ENCODE results near the gene ITIH3.
"Not testable (repeated sequence)": the region's sequence is repeated elsewhere in the genome, so short reads cannot be mapped to it uniquely, and the experiment has no call there.

The ITIH3 gene, protein sequence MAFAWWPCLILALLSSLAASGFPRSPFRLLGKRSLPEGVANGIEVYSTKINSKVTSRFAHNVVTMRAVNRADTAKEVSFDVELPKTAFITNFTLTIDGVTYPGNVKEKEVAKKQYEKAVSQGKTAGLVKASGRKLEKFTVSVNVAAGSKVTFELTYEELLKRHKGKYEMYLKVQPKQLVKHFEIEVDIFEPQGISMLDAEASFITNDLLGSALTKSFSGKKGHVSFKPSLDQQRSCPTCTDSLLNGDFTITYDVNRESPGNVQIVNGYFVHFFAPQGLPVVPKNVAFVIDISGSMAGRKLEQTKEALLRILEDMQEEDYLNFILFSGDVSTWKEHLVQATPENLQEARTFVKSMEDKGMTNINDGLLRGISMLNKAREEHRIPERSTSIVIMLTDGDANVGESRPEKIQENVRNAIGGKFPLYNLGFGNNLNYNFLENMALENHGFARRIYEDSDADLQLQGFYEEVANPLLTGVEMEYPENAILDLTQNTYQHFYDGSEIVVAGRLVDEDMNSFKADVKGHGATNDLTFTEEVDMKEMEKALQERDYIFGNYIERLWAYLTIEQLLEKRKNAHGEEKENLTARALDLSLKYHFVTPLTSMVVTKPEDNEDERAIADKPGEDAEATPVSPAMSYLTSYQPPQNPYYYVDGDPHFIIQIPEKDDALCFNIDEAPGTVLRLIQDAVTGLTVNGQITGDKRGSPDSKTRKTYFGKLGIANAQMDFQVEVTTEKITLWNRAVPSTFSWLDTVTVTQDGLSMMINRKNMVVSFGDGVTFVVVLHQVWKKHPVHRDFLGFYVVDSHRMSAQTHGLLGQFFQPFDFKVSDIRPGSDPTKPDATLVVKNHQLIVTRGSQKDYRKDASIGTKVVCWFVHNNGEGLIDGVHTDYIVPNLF

DNA sequence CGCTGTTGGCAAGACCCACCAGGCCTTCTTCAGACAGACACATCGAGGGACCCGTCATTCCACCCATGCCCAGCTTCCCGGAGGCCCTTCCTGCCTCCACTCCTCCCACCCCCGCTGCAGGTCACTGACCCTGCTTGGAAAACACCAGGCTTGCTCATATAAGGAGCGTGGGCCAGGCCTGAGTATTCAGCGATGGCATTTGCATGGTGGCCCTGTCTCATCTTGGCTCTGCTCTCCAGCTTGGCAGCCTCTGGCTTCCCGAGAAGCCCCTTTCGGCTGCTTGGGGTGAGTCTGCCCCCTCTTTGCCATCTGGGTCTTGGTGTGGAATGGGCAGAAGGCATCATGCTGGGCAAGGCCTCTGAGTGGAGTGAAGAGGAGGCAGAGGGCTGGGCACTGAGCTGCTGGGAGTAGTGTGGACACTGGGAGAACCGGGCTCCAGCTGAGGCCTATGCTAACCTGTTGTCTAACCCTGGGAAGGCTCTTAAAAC lies at the start of gene ITIH3:
Gene ITIH3, plus strand, starts transcription at position 185 of the 488 bp plus-strand sequence. Its CDS starts 8 bp downstream, at position 193.
- DNase-seq: no peak

DNA sequence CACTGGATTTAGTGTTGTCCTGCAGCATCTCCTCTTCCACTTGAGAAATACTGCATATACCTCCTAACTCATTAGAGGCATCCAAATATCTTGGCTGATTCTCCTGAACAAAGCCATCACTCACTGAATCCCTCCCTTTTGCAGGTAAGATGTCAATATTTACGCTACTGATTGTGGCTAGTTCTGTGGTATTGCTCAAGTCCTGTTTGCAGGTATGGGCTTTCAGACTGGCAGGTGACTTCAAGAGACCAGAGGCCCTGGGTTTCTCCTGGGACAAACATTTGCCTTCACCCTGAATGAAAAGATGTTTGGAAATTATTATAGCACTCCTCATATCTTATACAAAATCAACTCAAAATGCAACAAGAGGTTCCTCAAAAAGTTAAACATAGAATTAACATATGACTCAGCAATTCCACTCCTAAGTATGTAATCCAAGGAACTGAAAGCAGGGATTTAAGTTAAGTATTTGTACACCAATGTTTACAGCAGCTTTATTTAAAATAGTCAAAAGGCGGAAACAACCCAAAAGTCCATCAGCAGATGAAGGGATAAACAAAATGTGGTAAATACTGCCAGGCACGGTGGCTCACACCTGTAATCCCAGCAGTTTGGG lies 42.4 kb upstream of the ITIH3 start:
- no peak for DNase-seq

DNA sequence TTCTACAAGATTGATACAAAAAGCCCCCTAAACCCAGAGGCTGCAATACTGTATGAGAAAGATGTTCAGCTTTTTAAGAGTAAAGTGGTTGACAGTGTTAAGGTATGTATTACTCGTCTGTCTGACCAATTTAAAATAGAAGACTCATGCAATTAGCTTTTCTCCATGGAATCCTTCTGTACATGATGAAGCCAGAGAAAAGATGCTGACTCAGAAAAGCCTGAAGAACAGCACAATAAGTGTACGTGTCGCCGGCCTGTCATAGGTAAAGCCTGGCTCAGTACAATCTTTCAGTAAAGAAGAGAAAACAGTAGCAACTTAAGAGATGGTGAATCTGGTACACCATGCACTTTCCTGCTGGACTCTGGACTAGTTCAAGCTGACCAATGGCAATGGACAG lies 40.2 kb upstream of the ITIH3 start:
- no peak for DNase-seq

GRCh38 chr3:52756141-52756540 lies 38.5 kb upstream of the ITIH3 start:
- no peak for DNase-seq

- DNase-seq: no peak
These were observed 31.1 kb upstream of the ITIH3 start for GRCh38 chr3:52763466-52763865.

- no peak for DNase-seq
These were observed 24.7 kb upstream of the ITIH3 start for GRCh38 chr3:52769786-52770455.

GRCh38 chr3:52770496-52771333 lies 23.9 kb upstream of the ITIH3 start, which contains the start of gene NEK4:
Gene NEK4 (minus strand): TSS chr3:52770940. CDS start chr3:52770746, 194 bp downstream.
- peak; percentile 88 for DNase-seq

GRCh38 chr3:52771334-52771681 lies 23.3 kb upstream of the ITIH3 start:
- no peak for DNase-seq

DNA sequence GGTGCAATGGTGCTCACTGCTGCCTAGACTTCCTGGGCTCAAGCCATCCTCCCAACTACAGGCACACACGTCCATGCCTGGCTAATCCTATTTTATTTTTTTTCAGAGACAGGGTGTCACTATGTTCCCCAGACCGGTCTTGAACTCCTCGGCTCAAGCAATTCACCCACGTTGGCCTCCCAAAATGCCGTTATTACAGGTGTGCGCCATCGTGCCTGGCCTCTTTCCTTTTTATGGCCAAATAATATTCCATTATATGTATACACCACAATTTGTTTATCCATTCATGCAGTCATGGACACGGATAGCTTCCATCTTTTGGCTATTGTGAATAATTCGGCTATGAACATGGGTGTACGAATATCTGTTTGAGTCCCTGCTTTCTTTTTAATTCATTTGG lies 22.9 kb upstream of the ITIH3 start:
- DNase-seq: no peak

DNA sequence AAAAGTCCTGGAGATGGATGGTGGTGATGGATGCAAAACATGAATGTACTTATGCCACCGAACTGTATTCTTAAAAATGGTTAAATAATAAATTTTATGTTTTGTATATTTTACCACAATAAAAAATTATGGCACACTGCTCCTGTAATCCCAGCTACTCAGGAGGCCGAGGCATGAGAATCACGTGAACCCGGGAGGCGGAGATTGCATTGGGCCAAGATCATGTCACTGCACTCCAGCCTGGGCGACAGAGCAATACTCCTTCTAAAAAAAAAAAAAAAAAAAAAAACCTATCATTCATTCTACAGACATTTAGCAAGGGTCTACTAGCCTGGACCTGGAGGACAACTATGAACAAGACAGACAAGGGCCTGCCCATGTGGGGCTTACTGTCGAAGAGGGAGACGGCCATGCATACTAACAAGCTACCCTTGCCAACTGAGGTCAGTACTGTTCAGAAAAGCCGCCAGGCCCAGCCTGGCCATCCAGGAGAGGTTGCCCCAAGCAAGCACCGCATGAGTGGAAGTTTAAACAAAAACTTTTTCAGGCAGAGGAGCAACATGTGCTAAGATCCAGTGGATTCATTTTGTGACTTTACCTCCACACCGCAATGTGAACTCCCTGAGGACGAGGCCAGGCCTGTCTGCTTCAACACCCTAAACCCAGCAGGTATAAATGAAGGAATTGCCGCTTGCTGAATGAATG lies 21.1 kb upstream of the ITIH3 start:
- DNase-seq: no peak

DNA sequence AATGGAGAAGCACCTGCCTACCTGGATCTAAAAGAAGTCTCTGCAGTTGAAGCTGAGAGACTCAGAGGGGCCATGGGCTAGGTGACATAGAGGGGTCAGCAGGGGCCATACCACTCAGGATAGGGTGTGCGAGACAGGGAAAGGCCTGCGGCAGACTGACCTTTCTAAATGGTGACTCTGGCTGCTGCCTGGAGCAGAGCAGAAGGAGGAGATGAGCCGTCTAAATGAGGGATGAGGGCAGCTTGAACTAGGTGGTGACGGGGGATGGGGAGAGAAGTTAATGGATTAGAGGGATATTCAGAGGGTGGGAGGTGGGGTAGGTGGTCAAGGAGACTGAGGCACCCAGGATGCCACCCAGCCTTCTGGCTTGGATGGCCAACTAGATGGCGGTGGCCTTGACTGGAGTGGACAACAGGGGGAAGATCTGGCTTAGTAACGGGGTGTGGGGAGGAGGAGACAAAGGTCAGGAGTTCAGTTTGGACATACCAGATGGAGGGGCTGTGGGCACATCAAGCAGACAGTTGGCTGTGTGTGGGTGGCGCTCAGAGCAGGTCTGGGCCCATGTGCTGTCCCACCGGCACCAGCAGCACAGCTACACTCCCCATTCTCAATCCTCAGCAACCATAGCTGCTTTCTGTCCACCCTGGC lies 20.4 kb upstream of the ITIH3 start:
- no peak for DNase-seq

DNA sequence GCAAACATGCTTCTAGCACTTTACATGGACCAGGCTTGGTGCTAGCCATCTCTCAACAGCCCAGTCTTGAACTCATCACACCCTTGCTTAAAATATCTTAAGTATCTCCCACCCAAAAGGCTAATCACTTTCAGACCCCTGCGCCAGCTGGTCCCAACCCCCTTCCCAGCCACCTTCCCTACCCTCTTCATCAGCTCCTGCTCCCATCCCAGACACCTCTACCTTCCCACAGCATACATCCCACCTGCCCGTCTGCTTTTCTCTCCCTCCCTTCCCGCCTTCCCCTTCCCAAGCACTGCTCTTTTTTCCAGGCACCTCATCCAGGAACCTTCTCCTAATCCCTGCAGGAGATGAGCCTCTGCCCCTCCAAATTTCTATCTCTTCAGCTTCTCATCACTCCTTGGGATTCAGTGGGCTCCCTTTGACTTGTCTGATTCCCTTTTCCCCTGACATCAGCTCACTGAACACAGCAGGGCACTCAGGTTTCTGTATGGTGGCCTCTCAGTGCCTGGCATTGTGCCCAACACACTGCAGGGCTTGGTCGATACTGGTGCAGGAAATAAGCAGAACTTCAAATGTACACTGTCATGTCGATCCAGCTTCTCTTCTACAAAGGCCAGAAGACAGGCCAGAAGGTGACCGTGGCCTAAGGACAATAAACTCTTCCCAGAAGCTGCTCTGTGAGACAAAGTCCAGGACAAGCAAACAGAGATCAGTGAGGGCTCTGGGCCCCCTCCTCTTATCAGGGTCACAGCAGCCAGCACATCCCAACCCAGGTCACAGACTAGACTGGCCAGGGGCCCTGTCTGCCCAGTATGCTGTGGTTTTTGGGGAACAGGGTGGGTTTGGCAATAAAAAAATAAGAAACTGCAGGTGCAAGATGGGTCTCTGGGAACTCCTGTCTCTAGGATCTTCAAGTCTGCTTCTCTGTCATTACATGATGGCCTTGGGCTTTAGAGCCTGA lies 19.4 kb upstream of the ITIH3 start:
- no peak for DNase-seq

GRCh38 chr3:52775877-52776276 lies 18.7 kb upstream of the ITIH3 start:
- DNase-seq: no peak

DNA sequence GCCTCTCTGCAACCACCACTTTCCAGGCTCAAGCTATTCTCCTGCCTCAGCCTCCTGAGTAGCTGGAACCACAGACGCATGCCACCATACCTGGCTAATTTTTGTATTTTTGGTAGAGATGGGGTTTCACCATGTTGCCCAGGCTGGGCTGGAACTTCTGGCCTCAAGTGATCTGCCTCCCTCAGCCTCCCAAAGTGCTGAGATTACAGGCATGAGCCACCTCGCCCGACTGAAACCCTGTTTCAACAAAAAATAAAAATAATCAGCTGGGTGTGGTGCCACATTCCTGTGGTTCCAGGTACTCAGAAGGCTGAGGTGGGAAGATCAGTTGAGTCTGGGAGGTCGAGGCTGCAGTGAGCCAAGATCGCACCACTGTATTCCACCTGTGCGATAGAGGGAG lies 18.1 kb upstream of the ITIH3 start:
- DNase-seq: not testable (repeated sequence)

DNA sequence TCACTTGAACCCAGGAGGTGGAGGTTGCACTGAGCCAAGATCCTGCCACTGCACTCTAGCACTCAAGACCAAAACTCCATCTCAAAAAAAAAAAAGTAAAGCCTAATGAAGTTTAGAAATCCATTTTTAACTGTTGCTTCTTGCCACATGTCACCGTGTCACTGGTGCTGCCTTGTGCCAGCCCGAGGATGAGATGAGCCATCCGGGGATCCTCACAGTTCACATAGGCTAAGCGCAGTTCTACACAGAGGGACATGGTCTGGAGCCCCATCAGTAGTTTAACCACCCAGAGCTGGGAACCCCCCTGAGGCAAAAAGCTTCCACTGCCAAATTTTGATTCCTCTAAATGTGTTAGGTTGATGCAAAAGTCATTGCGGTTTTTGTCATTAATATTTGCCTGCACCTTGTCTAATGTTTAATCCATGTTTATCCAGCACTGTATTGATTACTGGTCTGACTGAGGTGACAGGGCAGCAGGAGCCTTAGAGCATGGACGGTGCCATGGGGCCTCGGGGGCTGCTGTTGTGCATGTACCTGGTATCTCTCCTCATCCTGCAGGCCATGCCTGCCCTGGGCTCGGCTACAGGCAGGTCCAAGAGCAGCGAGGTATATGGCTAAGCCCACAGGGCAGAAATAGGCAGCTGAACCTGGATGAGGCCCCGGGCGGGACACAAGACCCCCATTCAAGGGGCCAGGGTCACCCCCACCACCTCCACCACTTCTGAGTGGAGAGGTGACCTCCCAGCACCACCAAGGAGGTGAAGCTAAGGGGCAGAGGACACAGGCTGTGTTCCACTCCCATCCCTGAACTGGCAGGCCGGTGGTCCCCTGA lies 17.3 kb upstream of the ITIH3 start, which contains the start of gene ITIH1:
Gene ITIH1, plus strand, starts transcription at position 473 of the 832 bp plus-strand sequence. Its CDS starts 17 bp downstream, at position 490.
- DNase-seq: no peak

GRCh38 chr3:52777959-52778805 lies 16.4 kb upstream of the ITIH3 start:
- DNase-seq: no peak
